GM19324 (cell line): ENCODE results near the gene ZNF474.

Experiments
- ATAC-seq: cut with Tn5 transposase; IDR thresholded peaks from one replicate; pipeline ENCODE4 v1.9.1; 2021; ENCODE audit warnings: mild to moderate bottlenecking, moderate library complexity; ENCODE audit not compliant: unreplicated experiment, low FRiP score

Gene ZNF474

DNA sequence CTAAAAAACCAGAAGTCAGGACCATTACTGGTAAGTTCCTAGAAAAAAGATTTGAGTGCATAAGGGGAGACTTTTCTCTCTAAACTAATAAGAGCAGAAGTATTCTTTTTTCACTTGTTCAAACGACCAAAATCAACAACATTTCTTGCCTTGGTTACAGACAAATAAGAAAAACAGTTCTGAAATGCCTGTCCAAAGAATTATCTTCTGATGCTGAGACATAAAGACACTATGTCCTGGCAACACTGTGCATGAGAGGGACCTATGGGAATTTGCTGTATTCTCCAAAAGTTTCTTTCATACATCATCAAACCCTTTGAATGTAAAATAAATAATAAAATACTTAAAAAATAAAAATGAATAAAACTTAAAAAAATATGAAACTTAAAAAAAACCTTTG, 50.4 kb downstream of the ZNF474 start:
- ATAC-seq, result no peak

DNA sequence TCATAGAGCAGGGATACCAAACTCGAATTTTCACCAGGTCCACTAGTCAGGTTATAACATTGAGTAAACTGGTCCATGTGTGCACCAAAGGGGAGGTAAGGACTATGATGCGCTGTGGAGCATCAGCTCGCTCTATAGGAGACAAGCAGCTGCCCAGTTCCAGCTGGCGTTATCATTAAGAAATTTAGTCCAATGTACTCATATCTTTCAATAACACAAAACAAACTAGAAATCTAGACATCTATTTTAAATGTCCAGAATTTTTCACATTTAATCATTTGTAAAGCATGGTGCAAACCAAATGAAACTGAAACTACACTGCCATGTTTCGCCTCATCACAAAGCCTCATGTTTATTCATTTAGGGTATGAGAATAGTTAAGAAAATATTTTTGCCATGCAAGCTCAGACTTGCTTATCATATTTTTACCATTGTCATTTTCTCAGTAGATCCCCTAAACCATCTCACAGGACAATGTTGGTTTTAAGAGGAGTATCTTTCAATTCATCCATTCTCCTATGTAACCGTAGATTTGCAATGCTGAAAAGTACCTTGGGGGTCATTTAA, 50.9 kb downstream of the ZNF474 start:
- no peak for ATAC-seq

DNA sequence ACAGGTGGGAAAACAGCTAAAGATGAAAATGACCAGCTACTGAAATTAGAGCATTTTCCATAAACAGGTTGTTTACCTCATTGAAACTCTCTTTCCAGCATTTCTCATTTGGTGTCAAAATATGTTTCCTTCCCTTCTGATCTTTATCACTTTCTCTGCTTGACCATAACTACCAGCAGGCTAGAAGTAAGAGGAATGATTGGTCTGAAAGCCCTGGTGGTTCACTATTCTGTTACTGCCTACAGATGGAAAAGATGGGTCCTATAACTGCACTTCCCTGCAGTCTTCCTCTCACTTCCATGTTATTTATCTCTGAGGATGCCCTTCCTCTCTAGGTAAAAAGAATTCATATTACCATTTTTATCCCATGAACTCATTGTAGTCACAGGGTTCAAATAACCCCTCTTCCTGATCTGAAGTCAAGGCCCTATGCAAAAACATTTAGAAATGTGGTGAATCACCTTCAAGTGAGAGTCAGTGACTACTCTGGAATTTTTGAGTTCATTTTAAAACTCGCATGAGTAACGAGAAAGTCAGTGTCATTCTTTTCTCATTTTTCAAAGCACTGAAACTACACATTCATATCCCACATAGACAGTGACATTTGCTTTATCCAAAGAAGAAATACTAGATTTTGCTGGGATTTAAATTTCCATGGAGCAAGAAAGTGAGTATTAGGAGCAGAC, 51.7 kb downstream of the ZNF474 start:
- no peak for ATAC-seq

DNA sequence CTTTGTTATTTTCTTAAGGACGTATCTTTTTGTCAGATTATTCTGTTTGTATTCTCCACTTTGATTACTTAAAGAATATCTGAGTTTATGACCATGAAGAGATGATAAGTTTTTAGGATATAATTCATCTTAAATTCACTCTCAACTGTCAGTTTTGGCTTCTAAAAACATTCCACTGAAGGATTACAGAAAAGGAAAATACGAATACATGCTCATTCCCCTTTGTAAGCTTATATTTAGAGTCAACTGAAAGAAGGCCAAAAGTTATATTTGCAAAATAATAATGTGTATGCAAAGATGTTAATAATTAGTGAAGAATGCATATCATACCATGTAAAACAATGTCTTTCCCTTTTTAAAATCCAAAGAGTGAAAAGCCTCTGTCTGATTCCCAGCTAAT, 52.5 kb downstream of the ZNF474 start:
- no peak for ATAC-seq

DNA sequence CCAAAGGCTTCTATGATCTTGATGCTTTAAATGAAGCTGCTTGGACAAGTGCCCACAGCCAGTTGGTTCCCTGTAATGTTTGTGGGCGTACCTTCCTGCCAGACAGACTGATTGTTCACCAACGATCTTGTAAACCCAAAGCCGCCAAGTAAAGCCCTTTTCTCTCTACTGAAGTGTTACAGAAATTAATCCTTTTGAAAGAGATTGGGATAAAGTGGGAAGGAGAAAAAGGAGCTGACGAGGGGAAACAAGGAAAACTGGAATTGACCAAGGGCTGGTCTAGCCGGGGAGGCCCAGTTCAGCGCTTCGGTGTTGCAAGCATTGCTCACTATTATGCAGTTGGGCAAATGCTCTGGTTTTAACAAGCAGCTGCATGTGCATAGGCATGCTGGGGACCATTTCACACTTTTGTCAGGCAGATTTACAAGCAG, 53.2 kb downstream of the ZNF474 start:
- ATAC-seq, result no peak

DNA sequence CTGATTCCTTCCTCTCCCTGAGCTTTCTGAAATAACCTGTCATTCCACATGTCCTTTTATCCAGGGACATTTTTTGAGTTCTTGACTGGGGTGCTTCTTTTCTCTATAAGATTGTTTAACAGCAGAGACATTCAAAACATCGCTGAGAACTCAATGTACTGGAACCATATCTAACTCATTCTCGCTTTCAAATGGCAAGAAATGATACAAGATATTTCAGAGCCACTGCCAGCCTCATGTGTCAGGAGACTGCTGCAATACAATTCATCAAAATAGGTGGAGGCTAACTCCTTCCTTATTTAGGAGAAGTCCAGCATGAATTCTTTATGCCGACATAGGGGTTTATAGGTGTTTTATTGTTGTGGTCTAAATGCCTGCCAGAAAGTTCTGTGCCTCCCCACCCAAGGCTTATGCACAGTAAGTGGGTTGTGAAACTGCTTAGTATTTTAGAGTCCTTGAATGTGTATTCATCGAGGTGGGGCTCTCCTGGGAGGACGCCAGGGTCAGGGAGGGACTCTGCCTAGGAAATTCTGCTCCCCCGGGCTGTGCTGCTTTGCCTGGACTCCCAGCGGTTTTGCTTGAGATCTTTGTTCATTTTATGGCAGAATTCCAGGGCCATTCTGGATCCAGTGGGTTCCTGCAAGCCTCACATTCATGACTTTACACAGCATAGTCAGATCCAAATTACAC, 53.9 kb downstream of the ZNF474 start:
- ATAC-seq, result no peak

DNA sequence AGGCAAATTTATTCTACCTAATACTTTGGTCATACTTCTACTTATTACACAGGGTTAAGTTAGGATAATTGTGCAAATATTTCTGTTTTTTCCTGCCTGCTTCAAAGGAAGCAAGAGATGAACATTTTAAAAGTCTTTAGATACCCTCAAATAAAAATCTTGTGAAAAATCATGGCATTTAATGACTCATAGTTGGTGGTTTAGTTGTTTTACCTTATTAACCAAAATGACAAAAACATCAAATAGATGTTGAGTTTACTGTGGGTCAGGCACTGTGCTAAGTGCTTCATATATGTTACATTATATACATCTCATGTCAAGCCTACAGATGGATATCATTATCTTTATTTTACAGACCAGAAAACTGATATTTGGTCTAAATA, 54.4 kb downstream of the ZNF474 start:
- no peak for ATAC-seq

DNA sequence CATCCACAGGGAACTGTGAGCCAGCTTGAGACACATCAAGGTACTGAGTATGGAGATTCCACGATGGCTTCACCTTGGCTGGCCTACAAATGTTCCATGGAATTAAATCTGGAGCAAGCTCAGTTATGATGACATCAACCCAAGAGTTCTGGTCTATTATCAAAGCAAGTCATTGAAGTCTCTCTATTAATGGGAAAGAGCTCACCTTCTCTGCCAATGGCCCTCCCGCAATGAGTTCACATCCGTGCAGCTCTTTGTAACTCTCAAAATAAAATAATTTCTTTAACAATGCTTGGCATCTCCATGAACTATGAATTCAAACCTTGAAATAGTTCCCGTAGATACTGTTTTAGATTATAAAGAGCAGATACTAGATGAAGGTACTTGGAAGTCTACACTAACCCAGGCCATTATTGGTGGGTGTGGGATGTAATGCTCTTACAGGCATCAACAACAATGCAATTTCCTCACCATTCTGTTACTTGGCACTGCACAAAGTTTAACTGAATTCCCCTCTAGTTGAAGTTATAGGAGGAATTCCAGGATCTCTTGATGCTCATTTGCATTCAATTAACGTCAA, 55.4 kb downstream of the ZNF474 start:
- no peak for ATAC-seq

DNA sequence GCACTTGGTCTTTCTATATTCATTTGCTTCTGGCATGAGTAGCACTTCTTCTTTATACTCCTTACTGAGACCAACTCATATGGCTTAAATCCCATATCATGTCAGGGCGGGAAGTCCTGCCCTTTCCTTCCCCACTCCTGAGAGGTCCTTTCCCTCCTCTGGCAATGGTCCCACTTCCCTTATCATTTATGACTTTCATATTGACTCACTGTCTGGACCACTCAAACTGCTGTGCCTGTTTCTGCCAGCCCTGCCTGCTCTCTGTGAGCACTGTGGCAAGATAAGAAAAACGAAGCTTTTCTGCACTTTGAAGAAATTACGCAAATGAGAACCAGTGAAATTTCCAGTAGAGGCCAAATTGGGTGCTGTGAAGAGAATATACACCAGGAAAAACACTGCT, 58.1 kb downstream of the ZNF474 start:
- no peak for ATAC-seq

DNA sequence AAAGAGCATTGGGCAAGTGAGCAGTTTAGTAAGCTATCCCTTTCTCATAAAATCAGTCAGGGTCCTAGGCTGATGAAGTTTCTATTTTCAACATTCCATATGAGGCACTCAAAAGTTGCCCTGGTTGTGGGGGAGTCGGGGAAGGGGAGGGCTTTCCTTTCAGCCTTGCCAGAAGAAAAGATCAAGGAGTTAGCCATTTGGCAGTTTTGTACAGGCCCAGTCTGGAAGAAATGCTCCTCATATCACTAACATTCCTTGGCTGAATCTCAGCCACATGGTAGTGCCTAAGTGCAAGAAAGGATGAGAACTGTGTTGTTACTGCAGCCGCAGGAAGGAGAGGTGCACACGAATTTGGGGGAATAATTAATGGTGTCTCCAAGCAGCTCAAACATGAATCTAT, 60.8 kb downstream of the ZNF474 start:
- no peak for ATAC-seq

DNA sequence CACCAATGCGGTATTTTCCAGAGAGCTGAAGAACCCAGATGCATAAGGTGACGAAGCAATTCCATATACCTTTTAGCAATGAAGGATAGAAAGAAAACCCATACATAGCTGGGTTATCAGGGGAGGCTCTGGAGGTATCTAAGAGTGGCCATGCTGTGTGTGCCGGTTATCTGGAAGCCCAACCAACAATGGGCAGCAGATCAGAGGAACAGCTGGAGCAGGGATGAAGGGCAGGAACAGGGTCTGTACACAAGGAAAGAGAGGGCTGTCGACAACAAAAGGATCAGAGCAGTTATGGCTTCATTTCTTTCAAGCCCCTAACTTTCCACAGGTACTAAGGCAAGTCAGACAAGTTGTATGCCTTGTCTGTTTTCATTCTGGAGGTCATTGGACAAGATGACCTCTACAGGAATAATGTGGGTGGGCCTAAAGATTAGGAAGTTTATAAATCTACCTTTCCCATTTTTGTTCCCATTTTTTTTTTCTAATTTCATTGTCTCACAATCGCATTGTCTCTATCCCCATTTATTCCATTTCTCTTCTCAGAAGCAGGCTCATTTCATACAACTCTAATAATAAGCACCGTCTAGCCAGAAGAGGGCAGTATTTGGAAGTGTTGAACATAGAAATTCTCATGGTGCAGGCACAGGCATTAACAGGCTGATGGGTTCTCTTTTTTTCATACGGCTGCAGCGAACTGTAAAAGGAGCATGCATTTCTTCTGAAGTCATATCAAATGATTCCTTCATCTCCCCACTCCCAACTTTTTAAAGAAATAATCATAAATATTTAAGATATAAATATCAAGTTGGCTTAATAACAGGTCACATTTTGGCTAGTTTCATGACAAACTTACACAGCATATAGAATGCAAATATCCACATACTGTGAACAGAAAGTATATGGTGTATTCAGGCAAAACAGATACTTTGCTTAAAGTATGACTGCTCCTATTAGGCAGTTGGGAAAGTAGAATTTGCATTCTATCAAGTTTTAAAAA, 63.5 kb downstream of the ZNF474 start:
- no peak for ATAC-seq

DNA sequence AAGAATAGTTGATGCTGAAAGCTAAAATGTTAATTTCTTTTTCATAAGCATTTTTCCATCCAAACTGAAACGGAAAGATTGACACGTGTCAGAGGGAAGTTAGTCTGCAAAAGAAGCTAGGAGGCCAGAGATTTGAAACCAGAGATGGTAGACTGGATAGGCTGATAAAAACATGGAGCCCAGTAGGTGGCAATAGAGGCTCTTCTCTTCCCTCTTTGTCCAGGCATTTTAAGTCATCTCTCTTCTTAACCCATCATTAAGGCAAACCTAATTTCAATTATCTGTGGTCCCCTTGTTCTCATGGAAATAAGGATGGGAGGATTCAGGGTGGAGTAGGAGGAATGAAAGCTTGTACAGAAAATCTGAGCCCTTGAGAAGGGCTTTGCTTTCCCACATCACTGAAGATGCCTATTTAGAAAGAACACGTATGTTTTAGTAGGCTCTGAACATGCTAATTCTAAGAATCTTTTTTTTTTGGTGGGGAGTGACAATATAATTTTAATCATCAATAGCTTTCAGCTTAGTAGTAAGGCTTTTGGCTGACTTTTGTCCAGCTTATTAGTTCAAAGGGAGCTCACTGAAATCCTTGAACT, 66.6 kb downstream of the ZNF474 start:
- ATAC-seq, result no peak

DNA sequence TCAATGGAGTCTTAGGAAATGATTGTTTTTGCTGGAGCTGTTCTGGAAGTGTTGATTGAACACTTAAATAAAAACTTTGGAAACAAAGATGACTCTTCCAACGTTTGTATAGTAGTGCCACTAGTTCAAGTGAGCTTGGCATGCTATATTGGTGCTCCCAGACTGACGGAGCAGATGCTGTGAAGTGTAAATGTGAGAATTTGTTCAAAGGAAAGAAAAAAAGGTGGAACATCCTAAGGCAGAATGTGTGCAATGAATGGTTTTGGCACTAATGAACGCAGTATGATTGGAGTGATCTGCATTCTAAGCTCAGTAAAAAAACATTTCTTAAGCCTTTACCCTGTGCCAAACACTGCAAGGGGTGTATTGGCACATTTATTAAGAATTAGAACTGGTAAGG, 69.8 kb downstream of the ZNF474 start:
- no peak for ATAC-seq

DNA sequence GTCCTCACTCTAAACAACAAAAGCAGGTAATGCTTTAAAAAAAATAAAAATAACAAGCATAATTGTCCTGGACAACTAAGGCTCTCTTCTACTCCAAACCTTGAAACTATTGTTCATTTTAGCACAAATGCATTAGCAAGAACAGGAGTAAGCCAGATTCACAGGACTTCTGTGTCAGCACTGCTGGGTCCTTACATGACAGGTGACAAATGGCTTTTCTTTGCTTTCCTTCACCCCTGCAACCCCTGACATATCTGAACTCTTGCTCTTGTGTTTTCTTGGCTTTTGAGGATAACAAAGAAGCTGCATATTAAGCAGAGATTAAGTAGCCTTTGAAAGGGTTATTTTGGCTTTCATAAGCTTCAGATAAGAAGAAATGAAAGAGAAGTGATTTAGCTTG, 71.1 kb downstream of the ZNF474 start:
- ATAC-seq, result no peak

DNA sequence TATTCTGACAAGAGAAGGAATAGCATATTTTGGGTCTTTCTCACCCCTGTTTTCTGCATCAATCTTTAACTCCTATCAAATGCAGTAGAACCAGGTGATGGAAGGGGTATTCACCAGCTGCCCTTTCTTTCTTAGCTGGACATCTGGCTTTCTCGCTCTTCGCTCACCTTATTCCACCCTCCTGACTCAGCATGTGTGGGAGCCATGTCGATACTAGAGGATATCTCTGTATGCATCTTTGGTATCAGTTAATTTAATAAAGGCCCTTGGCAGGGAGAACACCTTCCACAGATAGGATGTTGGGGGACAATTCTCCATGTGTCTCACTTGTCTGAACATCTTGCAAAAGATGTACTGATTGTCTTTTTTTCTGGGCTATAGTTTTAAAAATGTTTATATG, 71.5 kb downstream of the ZNF474 start:
- ATAC-seq, result no peak

DNA sequence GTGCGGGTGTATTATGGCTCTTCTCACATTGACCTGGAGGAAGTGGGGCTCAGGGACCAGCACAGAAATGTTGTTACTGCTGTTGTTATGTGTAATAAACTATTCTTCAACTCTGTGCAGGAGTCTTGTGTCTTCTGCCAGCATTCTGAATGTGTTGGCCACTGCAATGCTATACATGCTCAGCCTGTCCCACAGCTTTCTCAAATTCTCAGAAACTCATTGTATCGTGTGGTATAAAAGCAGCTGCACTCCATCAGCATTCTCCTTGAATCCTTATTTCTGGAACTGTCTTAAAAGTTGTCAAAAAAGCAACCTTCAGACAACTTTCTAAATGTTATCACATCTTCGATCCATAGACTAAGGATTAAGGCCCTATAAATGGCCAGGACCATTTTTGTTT, 72.0 kb downstream of the ZNF474 start:
- no peak for ATAC-seq

DNA sequence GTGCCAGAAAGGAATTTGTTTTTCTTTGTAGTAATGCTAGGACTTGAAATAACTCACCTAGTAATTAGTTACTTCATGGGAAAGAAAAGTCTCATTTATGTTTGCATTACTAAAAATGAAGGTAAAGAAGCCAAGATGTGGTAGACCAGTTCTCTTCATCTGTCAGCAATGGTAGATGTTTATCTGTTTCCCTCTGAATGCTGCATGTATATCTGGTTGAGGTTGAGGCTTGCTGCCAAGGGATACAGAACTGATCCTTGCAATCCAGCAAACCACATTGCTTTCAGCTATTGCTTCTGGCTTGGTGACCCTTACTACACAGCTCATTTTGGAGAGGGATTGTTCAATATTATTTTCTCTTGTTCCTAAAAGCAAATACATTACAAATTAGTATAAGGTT, 73.6 kb downstream of the ZNF474 start:
- ATAC-seq, result no peak
